Activated CD4-positive, alpha-beta T cell treated with anti-CD3 and anti-CD28 coated beads, Interleukin-2, Interleukin-6, amounts not matched to agents 100 ng/mL and 50 ng/mL, durations not matched to agents 16 hours and 8 hours (primary cell): Measurements from ENCODE around the gene BTN3A1.

Experiments used
- DNase-seq: peaks from one replicate; pipeline ENCODE4 v3.0.0-alpha.2; 2020

The BTN3A1 gene

GRCh38 chr6:26380256-26380655, 21.8 kb upstream of the BTN3A1 start:
- DNase-seq: no peak

- no peak for DNase-seq
Measured at GRCh38 chr6:26382121-26382520, 20.0 kb upstream of the BTN3A1 start.

GRCh38 chr6:26383624-26384417, 18.3 kb upstream of the BTN3A1 start:
- DNase-seq: peak; percentile 36

GRCh38 chr6:26385734-26386125, 16.3 kb upstream of the BTN3A1 start:
- DNase-seq: no peak

GRCh38 chr6:26387565-26387964, 14.5 kb upstream of the BTN3A1 start:
- no peak for DNase-seq

GRCh38 chr6:26388014-26388413, 14.1 kb upstream of the BTN3A1 start:
- no peak for DNase-seq

- no peak for DNase-seq
Measured at GRCh38 chr6:26388441-26388840, 13.6 kb upstream of the BTN3A1 start.

- DNase-seq: no peak
Measured at GRCh38 chr6:26389349-26389894, 12.7 kb upstream of the BTN3A1 start.

GRCh38 chr6:26390531-26390930, 11.5 kb upstream of the BTN3A1 start:
- DNase-seq: no peak

- no peak for DNase-seq
Measured at GRCh38 chr6:26392932-26393636, 9.0 kb upstream of the BTN3A1 start.

- DNase-seq: no peak
Measured at GRCh38 chr6:26394289-26394688, 7.8 kb upstream of the BTN3A1 start.

- DNase-seq: no peak
Measured at GRCh38 chr6:26398555-26398954, 3.5 kb upstream of the BTN3A1 start.

GRCh38 chr6:26400626-26401025, 1.4 kb upstream of the BTN3A1 start:
- DNase-seq: no peak

GRCh38 chr6:26401389-26401986, 587 bp upstream of the BTN3A1 start:
- DNase-seq: no peak

GRCh38 chr6:26403893-26404292, 1.8 kb downstream of the BTN3A1 start:
- DNase-seq: no peak

- no peak for DNase-seq
Measured at GRCh38 chr6:26404546-26404945, 2.5 kb downstream of the BTN3A1 start.

- DNase-seq: no peak
Measured at GRCh38 chr6:26408828-26409730, 7.0 kb downstream of the BTN3A1 start.

- DNase-seq: no peak
Measured at GRCh38 chr6:26411751-26412150, 9.7 kb downstream of the BTN3A1 start.

- no peak for DNase-seq
Measured at GRCh38 chr6:26412228-26412627, 10.2 kb downstream of the BTN3A1 start.

GRCh38 chr6:26412954-26413353, 10.9 kb downstream of the BTN3A1 start:
- DNase-seq: no peak

- no peak for DNase-seq
Measured at GRCh38 chr6:26414281-26414680, 12.2 kb downstream of the BTN3A1 start.

GRCh38 chr6:26415036-26415614, 13.1 kb downstream of the BTN3A1 start:
- DNase-seq: no peak
